IMR-90 (cell line): Measurements from ENCODE around the gene GPAM. TPM values are rescaled to one million over a fixed set of nuclear protein-coding genes. Genes with fewer than 3 reads are reported as not detected.

Experiments used
- ATAC-seq: fragments of 200-7000 bp; cut with Tn5 transposase; 2 replicates; pipeline ENCODE4 v1.9.1; 2020; ENCODE audit warnings: low read depth, mild to moderate bottlenecking, moderate library complexity
- BruUV-seq: library from RNA; stranded (reverse); fragments of 400-500 nt; replicated peaks from 2 replicates; lab custom pipeline; 2021; lab: Mats Ljungman, UMichigan
- CTCF ChIA-PET: fragments of 300-600 bp; formaldehyde crosslinking; extraction: SDS; loops from one replicate; lab custom pipeline; 2021; ENCODE audit warnings: antibody characterized with exemption; lab: Yijun Ruan, JAX
- POLR2A ChIA-PET: fragments of 300-600 bp; sonication (Branson Sonifier 250); formaldehyde crosslinking; loops from one replicate; lab custom pipeline; 2022; ENCODE audit warnings: antibody characterized with exemption; ENCODE audit not compliant: unreplicated experiment; lab: Charles Lee
- DNase-seq: peaks from one replicate; pipeline ENCODE4 v3.0.0; 2013
- H2AFZ ChIP-seq: replicated peaks from 2 replicates; pipeline ENCODE3; 2013; ENCODE audit warnings: low read length, mild to moderate bottlenecking; ENCODE audit not compliant: poor library complexity
- H2AK5ac ChIP-seq: 2 replicates; pipeline ENCODE4 v1.6.1; 2013; ENCODE audit warnings: low read depth, low read length, inconsistent platforms
- H2AK9ac ChIP-seq: replicated peaks from 2 replicates; pipeline ENCODE3; 2013; ENCODE audit warnings: mild to moderate bottlenecking, low read depth, low read length, moderate library complexity; ENCODE audit not compliant: poor library complexity
- H2BK120ac ChIP-seq: 2 replicates; pipeline ENCODE4 v1.6.1; 2013; ENCODE audit warnings: low read depth, low read length, inconsistent platforms
- H2BK15ac ChIP-seq: 3 replicates; pipeline ENCODE4 v1.6.1; 2013; ENCODE audit warnings: low read depth, low read length, inconsistent platforms
- H2BK20ac ChIP-seq: 2 replicates; pipeline ENCODE4 v1.6.1; 2013; ENCODE audit warnings: low read depth, mild to moderate bottlenecking, inconsistent platforms, low read length, moderate library complexity
- H2BK5ac ChIP-seq: 2 replicates; pipeline ENCODE4 v1.6.1; 2013; ENCODE audit warnings: mild to moderate bottlenecking, low read depth, low read length, inconsistent platforms; ENCODE audit not compliant: poor library complexity, severe bottlenecking
- H3K14ac ChIP-seq: replicated peaks from 2 replicates; pipeline ENCODE4 v1.6.1; 2013; ENCODE audit warnings: low read depth, low read length, inconsistent platforms
- H3K18ac ChIP-seq: 2 replicates; pipeline ENCODE4 v1.6.1; 2013; ENCODE audit warnings: low read depth, low read length, control low read depth
- H3K23ac ChIP-seq: 2 replicates; pipeline ENCODE4 v1.6.1; 2013; ENCODE audit warnings: low read depth, low read length, inconsistent platforms
- H3K27ac ChIP-seq: 2 replicates; pipeline ENCODE4 v1.5.1; 2013; ENCODE audit warnings: mild to moderate bottlenecking, control low read depth, low read length; ENCODE audit not compliant: insufficient read depth
- H3K27me3 ChIP-seq: 2 replicates; pipeline ENCODE4 v1.6.1; 2013; ENCODE audit warnings: low read length; ENCODE audit not compliant: control insufficient read depth, insufficient read depth
- H3K36me3 ChIP-seq: 2 replicates; pipeline ENCODE4 v1.6.1; 2013; ENCODE audit warnings: low read length, mixed read lengths; ENCODE audit not compliant: control insufficient read depth, insufficient read depth
- H3K4ac ChIP-seq: 2 replicates; pipeline ENCODE4 v1.6.1; 2013; ENCODE audit warnings: low read depth, low read length, inconsistent platforms
- H3K4me1 ChIP-seq: 2 replicates; pipeline ENCODE4 v1.6.1; 2013; ENCODE audit warnings: low read length, mixed read lengths; ENCODE audit not compliant: control insufficient read depth, insufficient read depth
- H3K4me2 ChIP-seq: 2 replicates; pipeline ENCODE4 v1.6.1; 2013; ENCODE audit warnings: low read depth, mild to moderate bottlenecking, control low read depth, low read length, moderate library complexity
- H3K4me3 ChIP-seq: 2 replicates; pipeline ENCODE4 v1.5.1; 2013; ENCODE audit warnings: low read depth, mild to moderate bottlenecking, control low read depth, low read length, moderate library complexity; ENCODE audit not compliant: insufficient read depth
- H3K56ac ChIP-seq: 2 replicates; pipeline ENCODE4 v1.6.1; 2013; ENCODE audit warnings: low read length, inconsistent platforms; ENCODE audit not compliant: insufficient read depth; ENCODE audit errors: extremely low read depth
- H3K79me1 ChIP-seq, 2 experiments: 2 replicates each; pipeline ENCODE4 v1.6.1; 2013; ENCODE audit warnings: low read length in 2 of 2, inconsistent platforms in 1 of 2, low read depth in 1 of 2
- H3K9ac ChIP-seq: 2 replicates; pipeline ENCODE4 v1.6.1; 2013; ENCODE audit warnings: low read depth, low read length, control low read depth
- H3K9me1 ChIP-seq: 2 replicates; pipeline ENCODE4 v1.6.1; 2013; ENCODE audit warnings: low read length, inconsistent platforms; ENCODE audit not compliant: insufficient read depth
- H3K9me3 ChIP-seq: 2 replicates; pipeline ENCODE4 v1.6.1; 2013; ENCODE audit warnings: low read length; ENCODE audit not compliant: control insufficient read depth, insufficient read depth
- H4K20me1 ChIP-seq: 2 replicates; pipeline ENCODE4 v1.6.1; 2013; ENCODE audit warnings: low read length, inconsistent platforms; ENCODE audit not compliant: insufficient read depth
- H4K5ac ChIP-seq: 2 replicates; pipeline ENCODE4 v1.6.1; 2013; ENCODE audit warnings: mild to moderate bottlenecking, low read depth, low read length, control low read depth
- H4K8ac ChIP-seq, 2 experiments: 2 replicates each; pipeline ENCODE4 v1.6.1; 2013; ENCODE audit warnings: low read depth in 2 of 2, low read length in 2 of 2, control low read depth in 1 of 2, inconsistent platforms in 1 of 2
- H4K91ac ChIP-seq: 2 replicates; pipeline ENCODE4 v1.6.1; 2013; ENCODE audit warnings: low read depth, low read length, inconsistent platforms; ENCODE audit not compliant: insufficient read depth
- MAFK ChIP-seq: IDR thresholded peaks from 2 replicates; pipeline ENCODE4 v1.6.1; 2012; ENCODE audit warnings: low read depth, low read length, improper control_type of control experiment
- MAZ ChIP-seq: IDR thresholded peaks from 2 replicates; pipeline ENCODE4 v1.6.1; 2012; ENCODE audit warnings: low read depth, mild to moderate bottlenecking, low read length, improper control_type of control experiment, moderate library complexity, borderline replicate concordance
- MXI1 ChIP-seq: IDR thresholded peaks from 2 replicates; pipeline ENCODE4 v1.6.1; 2012; ENCODE audit warnings: low read depth, mild to moderate bottlenecking, low read length, moderate library complexity, borderline replicate concordance
- NFE2L2 ChIP-seq: fragments of 150-350 bp; IDR thresholded peaks from 2 replicates; pipeline ENCODE4 v1.6.1; 2016; ENCODE audit warnings: low read depth, mild to moderate bottlenecking, low read length
- POLR2A ChIP-seq: IDR thresholded peaks from 2 replicates; pipeline ENCODE4 v1.6.1; 2012; ENCODE audit warnings: mild to moderate bottlenecking, low read depth, low read length
- RAD21 ChIP-seq: IDR thresholded peaks from 2 replicates; pipeline ENCODE4 v1.6.1; 2012; ENCODE audit warnings: low read length, improper control_type of control experiment
- RCOR1 ChIP-seq: IDR thresholded peaks from 2 replicates; pipeline ENCODE4 v1.6.1; 2012; ENCODE audit warnings: mild to moderate bottlenecking, low read length, improper control_type of control experiment; ENCODE audit not compliant: insufficient replicate concordance
- RFX5 ChIP-seq: IDR thresholded peaks from 2 replicates; pipeline ENCODE4 v1.8.0; 2012; ENCODE audit warnings: low read depth, mild to moderate bottlenecking, low read length, moderate library complexity
- WGBS, 2 experiments: methylation state at CpG; one replicate each; pipeline versions ENCODE4 v1.1.5 to v1.1.7; 2013; ENCODE audit warnings: missing lambda C conversion rate in 2 of 2; ENCODE audit not compliant: insufficient read length in 1 of 2; ENCODE audit errors: extremely low coverage in 2 of 2; 5-methylcytosine and 5-hydroxymethylcytosine counted together
- dilution Hi-C: fragments of 300-500 bp; cut with HindIII; formaldehyde crosslinking; loops from one replicate; pipeline ENCODE4 v1.14.3; 2018; ENCODE audit warnings: low sequenced_read_pairs; ENCODE audit not compliant: unreplicated experiment
- in situ Hi-C: fragments of 300-500 bp; cut with MboI; formaldehyde crosslinking; loops from 3 replicates; pipeline ENCODE4 v1.14.3; 2019; ENCODE audit warnings: low sequenced_read_pairs, inconsistent platforms, mixed read lengths
- intact Hi-C: fragments of 100-400 bp; cut with micrococcal nuclease; formaldehyde crosslinking; loops from 2 replicates; pipeline ENCODE4 v1.10.0; 2022
- polyA plus RNA-seq, 3 experiments: library from polyadenylated mRNA; depleted of rRNA; stranded (reverse); fragments of >200 nt; gene quantifications; 2 replicates each; pipeline ENCODE4 v1.2.3, GENCODE V29; 2012; ENCODE audit warnings: low replicate concordance in 1 of 3
- total RNA-seq: library from RNA; depleted of rRNA; stranded (reverse); fragments of >200 nt; gene quantifications from 2 replicates; pipeline ENCODE4 v1.2.3, GENCODE V29; 2012
- TF ChIP-seq, protein P1 (sequence below): fragments of 150-350 bp; IDR thresholded peaks from 2 replicates; pipeline ENCODE4 v1.6.1; 2017; ENCODE audit warnings: mild to moderate bottlenecking, antibody characterized with exemption, low read length, low read depth

GPAM gene
- total and polyA plus RNA-seq, 2 of the 4 experiments (the other 2 are of a cell fraction) = 3.5 to 11.5 TPM

DNA sequence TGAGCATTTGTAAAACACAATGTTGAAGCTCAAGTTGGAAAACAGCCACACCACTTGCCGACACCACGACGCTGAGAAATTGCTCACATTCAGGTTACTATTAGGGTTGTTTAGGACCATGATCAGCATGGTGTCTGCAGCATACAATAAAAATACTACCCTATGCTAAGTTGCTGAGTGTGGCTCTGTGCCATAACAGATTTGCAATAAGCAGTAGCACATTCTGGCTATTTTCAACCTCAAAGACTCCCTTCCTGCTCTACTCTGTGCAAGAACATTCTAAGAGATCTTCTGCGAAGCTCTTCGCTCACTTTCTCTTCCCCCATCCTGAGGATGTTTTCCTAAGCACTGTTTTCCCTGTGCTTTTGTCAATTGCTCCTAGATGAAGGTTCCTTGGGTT lies 38.3 kb downstream of the GPAM start:
- intact Hi-C loops = no loop called here

More for the DNA sequence above, 38.3 kb downstream of the GPAM start:
- POLR2A ChIA-PET = no interaction called here
- no peak for ATAC-seq
- Histone ChIP-seq H4K5ac (no peak overlapping the region), H2AK9ac (no peak overlapping the region), H4K91ac (no peak overlapping the region), H3K9me3 (no peaks in the 10 kb centered on the region), H3K4me3 (no peak overlapping the region), H2AFZ (no peak overlapping the region), H3K36me3 (peaks cover 3% of the 10 kb centered on the region; the same call in 1 of the 2 replicates), H3K9me1 (no peaks in the 10 kb centered on the region), H3K79me1 (no peaks in the 10 kb centered on the region), H3K23ac (no peak overlapping the region), H3K27me3 (no peaks in the 10 kb centered on the region), H2BK120ac (no peak overlapping the region), H2BK15ac (no peak overlapping the region), H3K18ac (no peak overlapping the region), H2BK20ac (no peak overlapping the region), H3K27ac (no peak overlapping the region), H3K14ac (no peak overlapping the region), H3K4ac (no peak overlapping the region), H3K4me1 (no peaks in the 10 kb centered on the region), H2AK5ac (no peak overlapping the region), H3K4me2 (no peak overlapping the region), H3K56ac (no peak overlapping the region), H2BK5ac (no peak overlapping the region), H3K9ac (no peak overlapping the region), H4K20me1 (no peaks in the 10 kb centered on the region), H4K8ac (no peak overlapping the region)
- in situ Hi-C loops (loop anchor here (25.0 kb wide), 1 partner anchor 1833 kb away; the partner anchor contains the start of gene SMNDC1), dilution Hi-C loops (no loop called here)
- WGBS, 2 experiments = no CpG with 5 or more reads among the region's 5 CpGs
- DNase-seq = no peak
- CTCF ChIA-PET = interaction anchor here (0.6 kb wide), 1 partner anchor 106 kb away, joined by 3 read pairs; no protein-coding TSS in a partner anchor
- TF ChIP-seq RCOR1 (no peak), NFE2L2 (no peak), POLR2A (no peak), RAD21 (no peak), MXI1 (no peak), RFX5 (no peak), MAZ (no peak), MAFK (no peak)
- TF ChIP-seq, protein P1, sequence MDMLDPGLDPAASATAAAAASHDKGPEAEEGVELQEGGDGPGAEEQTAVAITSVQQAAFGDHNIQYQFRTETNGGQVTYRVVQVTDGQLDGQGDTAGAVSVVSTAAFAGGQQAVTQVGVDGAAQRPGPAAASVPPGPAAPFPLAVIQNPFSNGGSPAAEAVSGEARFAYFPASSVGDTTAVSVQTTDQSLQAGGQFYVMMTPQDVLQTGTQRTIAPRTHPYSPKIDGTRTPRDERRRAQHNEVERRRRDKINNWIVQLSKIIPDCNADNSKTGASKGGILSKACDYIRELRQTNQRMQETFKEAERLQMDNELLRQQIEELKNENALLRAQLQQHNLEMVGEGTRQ = no peak
- no TSS peak for BruUV-seq
